ENCODE data around the gene GALC.

GALC gene

DNA sequence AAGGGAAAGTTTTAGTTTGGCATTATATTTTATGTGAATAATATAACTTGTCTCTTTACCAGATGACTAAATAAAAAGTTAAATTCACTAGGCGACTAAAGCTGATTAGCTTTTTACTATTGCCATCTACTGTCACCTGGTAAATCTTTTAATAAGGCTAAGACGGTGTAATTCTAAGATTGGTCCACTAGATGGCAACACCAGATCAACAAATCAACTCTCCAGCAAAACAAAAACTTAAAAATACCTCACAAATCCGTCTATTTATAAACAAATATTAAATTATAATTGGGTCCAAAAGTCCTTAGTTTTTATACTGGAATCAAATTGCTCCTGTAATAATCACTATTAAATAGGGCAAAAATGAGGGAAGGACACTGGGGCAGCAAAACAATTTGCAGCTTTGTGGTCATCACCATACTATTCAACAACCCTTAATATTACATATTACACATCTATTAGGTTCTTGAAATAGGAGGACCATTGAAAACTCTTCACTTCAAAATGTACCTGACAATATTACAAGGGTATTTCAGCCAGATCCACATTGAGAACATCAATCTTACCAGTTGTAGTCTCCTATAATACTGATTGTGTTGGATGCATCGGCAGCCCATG lies 47.9 kb downstream of the GALC start:
- H3K36me3 ChIP-seq (ENCODE audit: control insufficient read depth in 1 of 2, insufficient read depth in 2 of 2, low read length in 2 of 2) = no peaks in the 10 kb centered on the region
- H2BK12ac ChIP-seq (ENCODE audit: low read length) = no peak overlapping the region
- H4K91ac ChIP-seq (ENCODE audit: low read depth, low read length) = no peak overlapping the region
- no peak overlapping the region for H3K4me3 ChIP-seq (ENCODE audit: low read depth, low read length)
- H2BK120ac ChIP-seq (ENCODE audit: insufficient read depth, low read length, poor library complexity) = no peak overlapping the region
- H3K79me1 ChIP-seq (ENCODE audit: low read length) = no peaks in the 10 kb centered on the region
- H3K23ac ChIP-seq (ENCODE audit: low read length) = no peak overlapping the region
- H2AK5ac ChIP-seq (ENCODE audit: low read length) = no peak overlapping the region
- H4K12ac ChIP-seq (ENCODE audit: low read depth, low read length) = no peak overlapping the region
- no peak overlapping the region for H3K4me2 ChIP-seq (ENCODE audit: low read length)
- no peak overlapping the region for H3K9ac ChIP-seq (ENCODE audit: low read length)
- no peak overlapping the region for H3K27ac ChIP-seq (ENCODE audit: low read depth, low read length)
- H3K79me2 ChIP-seq (ENCODE audit: control insufficient read depth, insufficient read depth, low read length, poor library complexity) = no peaks in the 10 kb centered on the region
- no peak overlapping the region for H4K8ac ChIP-seq (ENCODE audit: low read depth, low read length)
- DNase-seq = peak in 1 of 2 donors; percentile 69
- no peak overlapping the region for H3K14ac ChIP-seq (ENCODE audit: low read length)
- peaks cover 0 to 2% of the 10 kb centered on the region in 2 experiments for H3K4me1 ChIP-seq (ENCODE audit: control insufficient read depth in 1 of 2, insufficient read depth in 2 of 2, low read length in 2 of 2)
- no peak overlapping the region for H2AFZ ChIP-seq (ENCODE audit: insufficient read depth, low read length, poor library complexity)
- H2BK5ac ChIP-seq (ENCODE audit: low read depth, low read length, poor library complexity) = no peak overlapping the region
- no peak overlapping the region for H3K18ac ChIP-seq (ENCODE audit: low read length)
- H3K27me3 ChIP-seq (ENCODE audit: insufficient read depth, low read length) = no peaks in the 10 kb centered on the region
- H3K9me3 ChIP-seq (ENCODE audit: insufficient read depth, low read depth, low read length) = no peaks in the 10 kb centered on the region
- WGBS (ENCODE audit: extremely low coverage, insufficient coverage, insufficient read length) = no CpG with 5 or more reads among the region's 4 CpGs
- H3K4ac ChIP-seq (ENCODE audit: low read depth, low read length) = no peak overlapping the region

- Histone ChIP-seq H3K27ac (ENCODE audit: low read depth, low read length) (no peak overlapping the region), H3K4me1 (ENCODE audit: control insufficient read depth in 1 of 2, insufficient read depth in 2 of 2, low read length in 2 of 2) (no peaks in the 10 kb centered on the region), H3K79me1 (ENCODE audit: low read length) (no peaks in the 10 kb centered on the region), H3K4ac (ENCODE audit: low read depth, low read length) (no peak overlapping the region), H3K14ac (ENCODE audit: low read length) (no peak overlapping the region), H2BK5ac (ENCODE audit: low read depth, low read length, poor library complexity) (no peak overlapping the region), H2BK120ac (ENCODE audit: insufficient read depth, low read length, poor library complexity) (no peak overlapping the region), H3K36me3 (ENCODE audit: control insufficient read depth in 1 of 2, insufficient read depth in 2 of 2, low read length in 2 of 2) (no peaks in the 10 kb centered on the region), H3K27me3 (ENCODE audit: insufficient read depth, low read length) (no peaks in the 10 kb centered on the region), H2BK12ac (ENCODE audit: low read length) (no peak overlapping the region), H2AK5ac (ENCODE audit: low read length) (no peak overlapping the region), H3K18ac (ENCODE audit: low read length) (no peak overlapping the region), H3K4me2 (ENCODE audit: low read length) (no peak overlapping the region), H3K9ac (ENCODE audit: low read length) (no peak overlapping the region), H2AFZ (ENCODE audit: insufficient read depth, low read length, poor library complexity) (no peak overlapping the region), H3K23ac (ENCODE audit: low read length) (no peak overlapping the region), H4K8ac (ENCODE audit: low read depth, low read length) (no peak overlapping the region), H4K91ac (ENCODE audit: low read depth, low read length) (no peak overlapping the region), H3K4me3 (ENCODE audit: low read depth, low read length) (no peak overlapping the region), H4K12ac (ENCODE audit: low read depth, low read length) (no peak overlapping the region), H3K9me3 (ENCODE audit: insufficient read depth, low read depth, low read length) (no peaks in the 10 kb centered on the region), H3K79me2 (ENCODE audit: control insufficient read depth, insufficient read depth, low read length, poor library complexity) (no peaks in the 10 kb centered on the region)
- no peak for DNase-seq
- WGBS (ENCODE audit: extremely low coverage, insufficient coverage, insufficient read length) = no CpG with 5 or more reads among the region's 2 CpGs
Measured at GRCh38 chr14:87940894-87941293, 52.1 kb downstream of the GALC start.

- H3K4me3 ChIP-seq (ENCODE audit: low read depth, low read length) = no peak overlapping the region
- WGBS (ENCODE audit: extremely low coverage, insufficient coverage, insufficient read length) = no CpG with 5 or more reads among the region's 3 CpGs
Measured at GRCh38 chr14:87940382-87940781, 52.6 kb downstream of the GALC start.

DNA sequence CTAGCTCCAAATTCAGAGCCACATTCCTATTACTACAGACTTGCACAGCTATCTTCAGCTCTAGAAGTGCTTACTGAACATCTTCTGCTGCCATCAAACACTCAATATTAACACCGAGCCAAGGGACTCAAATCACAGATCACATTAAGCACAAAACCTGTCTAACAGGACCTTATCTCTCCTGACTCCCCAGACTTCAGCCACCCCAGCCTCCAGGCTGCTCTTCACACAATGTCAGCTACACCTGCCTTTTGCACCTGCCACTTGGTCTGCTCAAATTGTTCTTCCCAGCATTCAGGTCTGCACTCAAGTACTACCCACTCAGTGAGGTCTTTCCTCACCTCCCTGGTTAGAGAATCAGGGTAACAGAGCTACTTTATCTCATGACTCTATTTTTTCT lies 57.1 kb downstream of the GALC start:
- H3K9me3 ChIP-seq (ENCODE audit: insufficient read depth, low read depth, low read length) = no peaks in the 10 kb centered on the region
- no peak overlapping the region for H3K18ac ChIP-seq (ENCODE audit: low read length)
- no peak overlapping the region for H4K91ac ChIP-seq (ENCODE audit: low read depth, low read length)
- H3K27me3 ChIP-seq (ENCODE audit: insufficient read depth, low read length) = no peaks in the 10 kb centered on the region
- no peak overlapping the region for H4K12ac ChIP-seq (ENCODE audit: low read depth, low read length)
- H3K79me2 ChIP-seq (ENCODE audit: control insufficient read depth, insufficient read depth, low read length, poor library complexity) = no peaks in the 10 kb centered on the region
- H2BK12ac ChIP-seq (ENCODE audit: low read length) = no peak overlapping the region
- no peak overlapping the region for H3K23ac ChIP-seq (ENCODE audit: low read length)
- no peak overlapping the region for H3K9ac ChIP-seq (ENCODE audit: low read length)
- DNase-seq = no peak
- no peak overlapping the region for H2BK5ac ChIP-seq (ENCODE audit: low read depth, low read length, poor library complexity)
- no peak overlapping the region for H2BK120ac ChIP-seq (ENCODE audit: insufficient read depth, low read length, poor library complexity)
- WGBS (ENCODE audit: extremely low coverage, insufficient coverage, insufficient read length) = no CpG with 5 or more reads among the region's 1 CpG
- no peak overlapping the region for H2AFZ ChIP-seq (ENCODE audit: insufficient read depth, low read length, poor library complexity)
- no peak overlapping the region for H2AK5ac ChIP-seq (ENCODE audit: low read length)
- no peak overlapping the region for H3K14ac ChIP-seq (ENCODE audit: low read length)
- no peaks in the 10 kb centered on the region for H3K79me1 ChIP-seq (ENCODE audit: low read length)
- no peak overlapping the region for H3K4ac ChIP-seq (ENCODE audit: low read depth, low read length)
- no peaks in the 10 kb centered on the region for H3K4me1 ChIP-seq (ENCODE audit: control insufficient read depth in 1 of 2, insufficient read depth in 2 of 2, low read length in 2 of 2)
- no peak overlapping the region for H3K27ac ChIP-seq (ENCODE audit: low read depth, low read length)
- no peak overlapping the region for H4K8ac ChIP-seq (ENCODE audit: low read depth, low read length)
- H3K36me3 ChIP-seq (ENCODE audit: control insufficient read depth in 1 of 2, insufficient read depth in 2 of 2, low read length in 2 of 2) = no peaks in the 10 kb centered on the region
- no peak overlapping the region for H3K4me3 ChIP-seq (ENCODE audit: low read depth, low read length)
- H3K4me2 ChIP-seq (ENCODE audit: low read length) = no peak overlapping the region

More at GRCh38 chr14:87940382-87940781, 52.6 kb downstream of the GALC start:
- H3K18ac ChIP-seq (ENCODE audit: low read length) = no peak overlapping the region
- H3K27ac ChIP-seq (ENCODE audit: low read depth, low read length) = no peak overlapping the region
- DNase-seq = no peak
- no peaks in the 10 kb centered on the region for H3K79me1 ChIP-seq (ENCODE audit: low read length)
- no peak overlapping the region for H3K4me2 ChIP-seq (ENCODE audit: low read length)
- no peak overlapping the region for H2AK5ac ChIP-seq (ENCODE audit: low read length)
- H2BK120ac ChIP-seq (ENCODE audit: insufficient read depth, low read length, poor library complexity) = no peak overlapping the region
- H3K9me3 ChIP-seq (ENCODE audit: insufficient read depth, low read depth, low read length) = no peaks in the 10 kb centered on the region
- H3K36me3 ChIP-seq (ENCODE audit: control insufficient read depth in 1 of 2, insufficient read depth in 2 of 2, low read length in 2 of 2) = no peaks in the 10 kb centered on the region
- H4K91ac ChIP-seq (ENCODE audit: low read depth, low read length) = no peak overlapping the region
- H4K8ac ChIP-seq (ENCODE audit: low read depth, low read length) = no peak overlapping the region
- no peak overlapping the region for H4K12ac ChIP-seq (ENCODE audit: low read depth, low read length)
- H2BK5ac ChIP-seq (ENCODE audit: low read depth, low read length, poor library complexity) = no peak overlapping the region
- no peak overlapping the region for H3K23ac ChIP-seq (ENCODE audit: low read length)
- H3K4me1 ChIP-seq (ENCODE audit: control insufficient read depth in 1 of 2, insufficient read depth in 2 of 2, low read length in 2 of 2) = no peaks in the 10 kb centered on the region
- H3K27me3 ChIP-seq (ENCODE audit: insufficient read depth, low read length) = no peaks in the 10 kb centered on the region
- no peak overlapping the region for H2AFZ ChIP-seq (ENCODE audit: insufficient read depth, low read length, poor library complexity)
- H3K79me2 ChIP-seq (ENCODE audit: control insufficient read depth, insufficient read depth, low read length, poor library complexity) = no peaks in the 10 kb centered on the region
- no peak overlapping the region for H3K4ac ChIP-seq (ENCODE audit: low read depth, low read length)
- H3K14ac ChIP-seq (ENCODE audit: low read length) = no peak overlapping the region
- H3K9ac ChIP-seq (ENCODE audit: low read length) = no peak overlapping the region
- no peak overlapping the region for H2BK12ac ChIP-seq (ENCODE audit: low read length)

Measured in trophoblast cell (in vitro differentiated cells and primary cell).